ENCODE data around the gene EPN1.

Gene EPN1

GRCh38 chr19:55690109-55690768, 15.2 kb downstream of the EPN1 start:
- peak in 3 of 10 donors; percentile 55 to 81 (median 62) for DNase-seq
- intact Hi-C loops (cut with DNase I): no loop called here

GRCh38 chr19:55690769-55691545, 15.9 kb downstream of the EPN1 start:
- DNase-seq: peak in 3 of 10 donors; percentile 45 to 76 (median 68)
- intact Hi-C loops (cut with DNase I): no loop called here

- DNase-seq: peak in 3 of 10 donors; percentile 50 to 62 (median 61)
- intact Hi-C loops (cut with DNase I): no loop called here
Observed at GRCh38 chr19:55691561-55692481, 16.8 kb downstream of the EPN1 start.

GRCh38 chr19:55692681-55693081, 17.7 kb downstream of the EPN1 start:
- intact Hi-C loops (cut with DNase I): no loop called here
- peak in 3 of 10 donors; percentile 35 to 78 (median 70) for DNase-seq

GRCh38 chr19:55693336-55693974, 18.4 kb downstream of the EPN1 start:
- intact Hi-C loops (cut with DNase I): no loop called here
- DNase-seq: peak in 3 of 10 donors; percentile 69 to 79 (median 69)

GRCh38 chr19:55694241-55694655, 19.2 kb downstream of the EPN1 start:
- DNase-seq: peak in 3 of 10 donors; percentile 54 to 71 (median 70)
- intact Hi-C loops (cut with DNase I): no loop called here

GRCh38 chr19:55694656-55695491, 19.8 kb downstream of the EPN1 start:
- intact Hi-C loops (cut with DNase I): no loop called here
- DNase-seq: peak in 4 of 10 donors; percentile 10 to 79 (median 62)

GRCh38 chr19:55695511-55696290, 20.7 kb downstream of the EPN1 start:
- DNase-seq: peak in 3 of 10 donors; percentile 47 to 73 (median 63)
- intact Hi-C loops (cut with DNase I): no loop called here

GRCh38 chr19:55696301-55697068, 21.5 kb downstream of the EPN1 start:
- peak in 4 of 10 donors; percentile 5 to 81 (median 48) for DNase-seq
- intact Hi-C loops (cut with DNase I): no loop called here

- intact Hi-C loops (cut with DNase I): no loop called here
- DNase-seq: peak in 3 of 10 donors; percentile 22 to 43 (median 25)
Observed at GRCh38 chr19:55697069-55697440, 22.0 kb downstream of the EPN1 start.

- intact Hi-C loops (cut with DNase I): no loop called here
- peak in 2 of 10 donors; percentile 3 to 14 for DNase-seq
Observed at GRCh38 chr19:55697698-55698097, 22.7 kb downstream of the EPN1 start.

- peak in 2 of 10 donors; percentile 20 to 66 for DNase-seq
- intact Hi-C loops (cut with DNase I): no loop called here
Observed at GRCh38 chr19:55698256-55698655, 23.2 kb downstream of the EPN1 start.

GRCh38 chr19:55699221-55699620, 24.2 kb downstream of the EPN1 start:
- intact Hi-C loops (cut with DNase I): no loop called here
- DNase-seq: peak in 1 of 10 donors; percentile 66

- peak in 1 of 10 donors; percentile 33 for DNase-seq
- intact Hi-C loops (cut with DNase I): no loop called here
Observed at GRCh38 chr19:55700813-55701212, 25.8 kb downstream of the EPN1 start.

GRCh38 chr19:55702131-55702627, 27.2 kb downstream of the EPN1 start:
- peak in 2 of 10 donors; percentile 43 to 63 for DNase-seq
- intact Hi-C loops (cut with DNase I): no loop called here

- peak in 8 of 10 donors; percentile 40 to 93 (median 65) for DNase-seq
- intact Hi-C loops (cut with DNase I): no loop called here
Observed at GRCh38 chr19:55703790-55704215, 28.8 kb downstream of the EPN1 start.
